ENCODE data around the gene RICTOR. TPM values are rescaled to one million over a fixed set of nuclear protein-coding genes. Genes with fewer than 3 reads are reported as not detected.

Gene RICTOR
- total RNA-seq, 1 donor from 2014 or later, result 46.4 TPM

DNA sequence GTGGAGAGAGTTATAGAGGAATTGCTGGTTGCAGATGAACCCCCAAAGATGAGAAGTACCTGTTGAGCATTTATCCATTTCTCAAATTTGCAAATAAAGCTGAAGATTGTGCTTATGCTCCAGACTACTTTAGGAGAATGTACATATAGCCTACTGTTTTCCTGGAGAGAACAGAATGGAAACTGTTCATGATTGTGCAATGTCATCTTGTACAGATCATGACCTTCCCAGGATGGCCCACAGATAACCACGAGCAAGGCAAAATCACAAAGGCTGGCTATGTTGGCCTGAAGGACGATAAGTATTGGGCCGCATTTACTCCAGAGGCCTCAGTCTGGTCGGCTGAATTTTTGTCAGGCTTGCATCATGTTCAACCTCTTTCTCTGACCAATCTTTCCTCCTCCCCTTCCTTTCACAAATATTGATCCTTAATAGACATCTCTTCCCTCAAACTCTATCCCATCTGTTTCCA, 28.5 kb upstream of the RICTOR start:
- no peak for TF ChIP-seq CTCF (IDR thresholded peaks at IDR 0.05; ENCODE audit: unreplicated experiment)
- H3K4me3 Mint-ChIP-seq, result no peak overlapping the region
- H3K27me3 Mint-ChIP-seq (ENCODE audit: low read depth), result no peaks in the 10 kb centered on the region
- no peak overlapping the region for H3K27ac Mint-ChIP-seq
- H3K36me3 Mint-ChIP-seq, result no peaks in the 10 kb centered on the region
- H3K4me1 Mint-ChIP-seq, result no peaks in the 10 kb centered on the region
- DNase-seq (ENCODE audit: low spot score in 2 of 2, unreplicated experiment in 2 of 2), result no peak
- no peaks in the 10 kb centered on the region for H3K9me3 Mint-ChIP-seq

- no peaks in the 10 kb centered on the region for H3K9me3 Mint-ChIP-seq
- H3K27ac Mint-ChIP-seq, result no peak overlapping the region
- H3K4me1 Mint-ChIP-seq, result no peaks in the 10 kb centered on the region
- H3K4me3 Mint-ChIP-seq, result no peak overlapping the region
- no peaks in the 10 kb centered on the region for H3K27me3 Mint-ChIP-seq (ENCODE audit: low read depth)
- no peak for DNase-seq (ENCODE audit: low spot score in 2 of 2, unreplicated experiment in 2 of 2)
- no peak for TF ChIP-seq CTCF (IDR thresholded peaks at IDR 0.05; ENCODE audit: unreplicated experiment)
- H3K36me3 Mint-ChIP-seq, result no peaks in the 10 kb centered on the region
These were observed 26.7 kb upstream of the RICTOR start for GRCh38 chr5:39100851-39101396.

GRCh38 chr5:39100301-39100850, 26.2 kb upstream of the RICTOR start:
- Mint-ChIP-seq H3K36me3 (no peaks in the 10 kb centered on the region), H3K27me3 (ENCODE audit: low read depth) (no peaks in the 10 kb centered on the region), H3K9me3 (no peaks in the 10 kb centered on the region), H3K4me1 (no peaks in the 10 kb centered on the region), H3K4me3 (no peak overlapping the region), H3K27ac (no peak overlapping the region)
- TF ChIP-seq CTCF (IDR thresholded peaks at IDR 0.05; ENCODE audit: unreplicated experiment), result no peak
- no peak for DNase-seq (ENCODE audit: low spot score in 2 of 2, unreplicated experiment in 2 of 2)

DNA sequence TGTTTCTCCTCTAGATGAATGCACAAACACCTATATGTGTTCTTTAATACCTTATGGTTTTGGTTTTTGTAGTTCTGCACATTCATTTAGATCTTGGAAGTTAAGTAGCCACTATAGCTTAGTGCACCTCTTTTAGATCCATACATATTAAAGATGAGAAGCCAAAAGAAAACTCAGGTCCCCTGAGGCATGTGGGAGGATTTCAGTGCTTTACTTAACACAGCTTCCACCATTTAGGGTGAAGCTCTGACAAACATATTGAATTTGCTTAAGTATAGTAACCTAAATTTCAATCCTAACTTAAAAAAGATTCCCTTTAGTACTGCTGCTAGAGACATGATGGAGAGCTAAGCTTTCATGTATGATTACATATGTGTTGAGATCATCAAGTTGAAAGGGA, 25.6 kb upstream of the RICTOR start:
- Mint-ChIP-seq H3K4me3 (no peak overlapping the region), H3K27ac (no peak overlapping the region), H3K27me3 (ENCODE audit: low read depth) (no peaks in the 10 kb centered on the region), H3K36me3 (no peaks in the 10 kb centered on the region), H3K9me3 (no peaks in the 10 kb centered on the region), H3K4me1 (no peaks in the 10 kb centered on the region)
- no peak for DNase-seq (ENCODE audit: low spot score in 2 of 2, unreplicated experiment in 2 of 2)
- TF ChIP-seq CTCF (IDR thresholded peaks at IDR 0.05; ENCODE audit: unreplicated experiment), result no peak

GRCh38 chr5:39093352-39093751, 19.2 kb upstream of the RICTOR start:
- Mint-ChIP-seq H3K4me3 (no peak overlapping the region), H3K4me1 (peaks cover 6% of the 10 kb centered on the region), H3K36me3 (peaks cover 4% of the 10 kb centered on the region), H3K27ac (no peak overlapping the region), H3K9me3 (peaks cover 28% of the 10 kb centered on the region), H3K27me3 (ENCODE audit: low read depth) (no peaks in the 10 kb centered on the region)
- no peak for DNase-seq (ENCODE audit: low spot score in 2 of 2, unreplicated experiment in 2 of 2)
- no peak for TF ChIP-seq CTCF (IDR thresholded peaks at IDR 0.05; ENCODE audit: unreplicated experiment)
